Pancreas (tissue), 10 donors: ENCODE measurements around the gene LRRC75A. TPM values are rescaled to one million over a fixed set of nuclear protein-coding genes. Genes with fewer than 3 reads are reported as not detected.
"Not testable (repeated sequence)": the region's sequence is repeated elsewhere in the genome, so short reads cannot be mapped to it uniquely, and the experiment has no call there.

Source experiments
- ATAC-seq, 4 donors: fragments of 200-7000 bp; cut with Tn5 transposase; one replicate each; pipeline versions ENCODE4 v1.8.0 to v1.9.1; 2020; ENCODE audit warnings: mild to moderate bottlenecking in 4 of 4, moderate library complexity in 4 of 4
- DNase-seq, 6 donors: peaks; one replicate each; pipeline ENCODE4 v3.0.0-alpha.2; 2020
- FAIRE-seq: peaks from 2 replicates; lab custom pipeline; 2012; peaks lifted over from hg19 to GRCh38; lab: Jason Lieb, UNC
- H3K27ac ChIP-seq, 4 donors: fragments of 200-600 bp; sonication (generic); 1 replicate in 3 of 4; 2 replicates in 1 of 4; pipeline versions ENCODE4 v1.5.0 to v1.8.0; 2020
- H3K27me3 ChIP-seq, 4 donors: fragments of 200-600 bp; one replicate each; pipeline ENCODE4 v1.8.0; 2021
- H3K36me3 ChIP-seq, 3 donors: fragments of 200-600 bp; sonication (generic) in 1 of 3; one replicate each; pipeline versions ENCODE4 v1.5.0 to v1.8.0; 2020 to 2021
- H3K4me1 ChIP-seq, 3 donors: fragments of 200-600 bp; one replicate each; pipeline ENCODE4 v1.8.0; 2021
- H3K4me3 ChIP-seq, 4 donors: fragments of 200-600 bp; sonication (generic) in 2 of 4; one replicate each; pipeline versions ENCODE4 v1.5.0 to v1.8.0; 2020 to 2021
- H3K9me3 ChIP-seq, 4 donors: fragments of 200-600 bp; one replicate each; pipeline ENCODE4 v1.8.0; 2021
- CTCF ChIP-seq, 4 donors: fragments of 200-600 bp; sonication (generic) in 3 of 4; IDR thresholded peaks; one replicate each; pipeline versions ENCODE4 v1.5.0 to v1.8.0; 2021; ENCODE audit warnings: antibody characterized with exemption in 4 of 4
- WGBS, 2 donors: extraction: QIAGEN DNeasy Blood & Tissue Kit; methylation state at CpG; one replicate each; pipeline ENCODE4 v1.1.7; 2013; 5-methylcytosine and 5-hydroxymethylcytosine counted together
- intact Hi-C, 3 donors: fragments of 100-400 bp; cut with DNase I; formaldehyde crosslinking; loops; one replicate each; pipeline versions ENCODE4 v1.11.1 to v1.14.2; 2022
- polyA plus RNA-seq, 2 donors: library from polyadenylated mRNA; stranded (reverse); fragments of 200-250 nt; gene quantifications; one replicate each; pipeline ENCODE4 v1.2.3, GENCODE V29; 2013
- total RNA-seq, 6 donors: library from RNA; stranded (reverse); fragmentation: NEBNext Ultra II Directional in 4 of 6; extraction: Animal tissue kit (Norgen Biotek cat#: 25700) in 4 of 6; gene quantifications; one replicate each; pipeline versions ENCODE4 v1.2.1 to v1.2.4, GENCODE V29; 2021 to 2023
- donor health status: healthy with polysubstance abuse.
- donor health status: DM: no; HTN: no; CAD: no; lungs with moderate emphysema.
- donor health status: DM: no; HTN: no; CAD: no.
- donor health status: control.
- donor health status: control.
- donor health status: Bipolar disorder and iron deficiency.
- donor health status: DM: yes; HTN: yes; CAD: no.
- donor health status: DM: no; HTN: no; CAD: no.
- donor health status: DM: no; HTN: no; CAD: no.
- donor health status: DM: yes; HTN: yes; CAD: no.

The LRRC75A gene
- total and polyA plus RNA-seq, 8 donors: 0.95 to 4.0 (median 2.0) TPM

DNA sequence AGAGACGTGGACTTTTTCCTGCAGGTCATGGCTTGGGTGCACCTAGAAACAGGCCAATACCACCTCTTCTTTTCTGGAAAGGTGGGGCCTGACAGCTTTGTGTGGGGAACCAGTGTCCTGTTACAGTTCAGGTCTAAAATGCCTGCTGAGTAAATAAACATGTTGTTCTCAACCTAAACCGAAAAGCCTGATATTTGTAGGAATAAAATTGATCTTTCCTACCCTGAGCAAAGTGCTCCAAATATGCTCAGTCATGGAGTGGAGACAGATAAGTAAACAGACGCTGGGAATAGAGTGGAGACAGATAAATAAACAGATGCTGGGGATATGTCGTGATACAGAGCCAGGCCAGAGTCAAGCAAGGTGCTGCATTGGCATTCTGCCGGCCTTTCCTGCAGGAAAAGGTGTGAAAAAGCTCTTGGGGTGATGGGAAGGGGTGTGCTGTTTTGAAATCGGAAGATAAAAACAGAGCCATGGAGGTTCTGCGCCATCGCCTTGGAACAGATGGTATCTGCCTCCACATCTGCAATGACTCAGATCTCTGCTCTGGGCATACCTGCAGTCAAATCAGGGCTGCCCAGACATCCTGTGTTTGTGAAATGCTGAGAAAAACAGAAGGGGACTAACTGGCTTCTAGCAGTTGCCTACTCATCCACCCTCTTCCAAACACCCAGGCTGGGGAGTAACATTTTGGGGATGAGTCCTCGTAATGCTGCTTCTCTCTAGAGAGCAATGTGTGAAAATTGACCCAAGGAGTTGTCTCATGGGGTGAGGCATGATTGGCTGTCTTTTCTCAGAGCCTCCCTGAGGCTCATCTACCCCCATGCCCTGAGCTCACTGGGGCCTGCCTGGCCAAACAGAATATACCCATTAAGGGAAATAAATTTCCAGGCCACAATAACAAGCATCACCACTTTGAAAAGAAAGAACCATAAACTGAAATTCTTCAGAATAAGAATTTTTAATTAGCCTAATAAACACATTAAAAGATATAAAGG, 93.4 kb downstream of the LRRC75A start:
- no peaks in the 10 kb centered on the region for H3K27me3 ChIP-seq
- TF ChIP-seq CTCF (IDR thresholded peaks at IDR 0.05): no peak
- DNase-seq: no peak
- H3K4me3 ChIP-seq: no peak overlapping the region
- H3K27ac ChIP-seq: peak overlapping the region in 1 of 4 donors; percentile 36
- WGBS, 2 donors: 47 to 55% methylated on average over 8 to 9 of the region's 9 CpGs
- peaks cover 0 to 12% (median 0%) of the 10 kb centered on the region in 3 donors for H3K4me1 ChIP-seq
- intact Hi-C loops: no loop called here
- H3K36me3 ChIP-seq: no peaks in the 10 kb centered on the region
- no peak for FAIRE-seq
- no peaks in the 10 kb centered on the region for H3K9me3 ChIP-seq
- ATAC-seq: peak; percentile 46 to 76 (median 60)

- intact Hi-C loops, H3K27me3 ChIP-seq, H3K4me3 ChIP-seq, H3K36me3 ChIP-seq, DNase-seq, H3K27ac ChIP-seq, H3K9me3 ChIP-seq, FAIRE-seq: not testable (repeated sequence)
- peak in 1 of 4 donors; percentile 12 for ATAC-seq
- 91 to 100% methylated on average over 2 of the region's 2 CpGs for WGBS, 2 donors
- H3K4me1 ChIP-seq: peaks cover 0 to 12% (median 0%) of the 10 kb centered on the region in 3 donors
Measured at GRCh38 chr17:16396693-16397092, 95.3 kb downstream of the LRRC75A start.

GRCh38 chr17:16395887-16396286, 96.1 kb downstream of the LRRC75A start:
- FAIRE-seq, DNase-seq, intact Hi-C loops: not testable (repeated sequence)

GRCh38 chr17:16392491-16392890, 99.5 kb downstream of the LRRC75A start:
- peak in 1 of 4 donors; percentile 30 for ATAC-seq
- H3K4me1 ChIP-seq, DNase-seq, H3K9me3 ChIP-seq, H3K27me3 ChIP-seq, FAIRE-seq, H3K36me3 ChIP-seq, H3K4me3 ChIP-seq, H3K27ac ChIP-seq, intact Hi-C loops: not testable (repeated sequence)
- 86 to 89% methylated on average over 11 of the region's 11 CpGs for WGBS, 2 donors

More at GRCh38 chr17:16395887-16396286, 96.1 kb downstream of the LRRC75A start:
- ATAC-seq: peak in 1 of 4 donors; percentile 39
- 85 to 87% methylated on average over 4 of the region's 4 CpGs for WGBS, 2 donors
- not testable (repeated sequence) for H3K27me3 ChIP-seq, H3K9me3 ChIP-seq, H3K36me3 ChIP-seq, H3K4me3 ChIP-seq
- Histone ChIP-seq H3K4me1 (peaks cover 0 to 11% (median 0%) of the 10 kb centered on the region in 3 donors), H3K27ac (peak overlapping the region in 1 of 4 donors; percentile 27)

Other genes with a start within 250 kb of the LRRC75A start
- 10 to 100 TPM in 2 of 6 donors, 1 to 10 TPM in 4; 7.6 to 12.6 (median 8.6) TPM for gene CENPV, start 138.7 kb downstream of the LRRC75A start, total RNA-seq
- gene CENPV, start 138.7 kb downstream of the LRRC75A start, polyA plus RNA-seq: 10 to 100 TPM; 19.2 to 26.1 TPM
- gene UBB, start 111.1 kb downstream of the LRRC75A start, total RNA-seq: 100 to 1,000 TPM; 479 to 972 (median 684) TPM
- 100 to 1,000 TPM; 321 to 937 TPM for gene UBB, start 111.1 kb downstream of the LRRC75A start, polyA plus RNA-seq
- gene TRPV2, start 76.6 kb downstream of the LRRC75A start, total RNA-seq: 10 to 100 TPM in 2 of 6 donors, 1 to 10 TPM in 4; 2.8 to 14.7 (median 6.0) TPM
- 10 to 100 TPM in 1 of 2 donors, 1 to 10 TPM in 1; 7.8 to 10.8 TPM for gene TRPV2, start 76.6 kb downstream of the LRRC75A start, polyA plus RNA-seq
- gene ZNF287, start 77.0 kb upstream of the LRRC75A start, total RNA-seq: 1 to 10 TPM; 1.9 to 4.8 (median 2.8) TPM
- 1 to 10 TPM; 1.8 to 3.5 TPM for gene ZNF287, start 77.0 kb upstream of the LRRC75A start, polyA plus RNA-seq
- 1 to 10 TPM; 1.0 to 2.7 (median 1.7) TPM for gene ZNF624, start 161.7 kb upstream of the LRRC75A start, total RNA-seq
- 1 to 10 TPM in 1 of 2 donors, under 1 TPM in 1; 0.27 to 1.2 TPM for gene ZNF624, start 161.7 kb upstream of the LRRC75A start, polyA plus RNA-seq
- 10 to 100 TPM in 1 of 6 donors, 1 to 10 TPM in 3, under 1 TPM in 2; 0.28 to 10.3 (median 2.8) TPM for gene CCDC144A, start 198.0 kb upstream of the LRRC75A start, total RNA-seq
- gene CCDC144A, start 198.0 kb upstream of the LRRC75A start, polyA plus RNA-seq: 1 to 10 TPM in 1 of 2 donors, under 1 TPM in 1; 0.70 to 2.5 TPM